ENCODE measurements around the gene FTH1. TPM values are rescaled to one million over a fixed set of nuclear protein-coding genes. Genes with fewer than 3 reads are reported as not detected.

Gene FTH1
- total and polyA plus RNA-seq, 2 of the 8 experiments (the other 6 are each of a cell fraction or from before 2014, with no cell fraction given), result 1,153 to 1,461 TPM

DNA sequence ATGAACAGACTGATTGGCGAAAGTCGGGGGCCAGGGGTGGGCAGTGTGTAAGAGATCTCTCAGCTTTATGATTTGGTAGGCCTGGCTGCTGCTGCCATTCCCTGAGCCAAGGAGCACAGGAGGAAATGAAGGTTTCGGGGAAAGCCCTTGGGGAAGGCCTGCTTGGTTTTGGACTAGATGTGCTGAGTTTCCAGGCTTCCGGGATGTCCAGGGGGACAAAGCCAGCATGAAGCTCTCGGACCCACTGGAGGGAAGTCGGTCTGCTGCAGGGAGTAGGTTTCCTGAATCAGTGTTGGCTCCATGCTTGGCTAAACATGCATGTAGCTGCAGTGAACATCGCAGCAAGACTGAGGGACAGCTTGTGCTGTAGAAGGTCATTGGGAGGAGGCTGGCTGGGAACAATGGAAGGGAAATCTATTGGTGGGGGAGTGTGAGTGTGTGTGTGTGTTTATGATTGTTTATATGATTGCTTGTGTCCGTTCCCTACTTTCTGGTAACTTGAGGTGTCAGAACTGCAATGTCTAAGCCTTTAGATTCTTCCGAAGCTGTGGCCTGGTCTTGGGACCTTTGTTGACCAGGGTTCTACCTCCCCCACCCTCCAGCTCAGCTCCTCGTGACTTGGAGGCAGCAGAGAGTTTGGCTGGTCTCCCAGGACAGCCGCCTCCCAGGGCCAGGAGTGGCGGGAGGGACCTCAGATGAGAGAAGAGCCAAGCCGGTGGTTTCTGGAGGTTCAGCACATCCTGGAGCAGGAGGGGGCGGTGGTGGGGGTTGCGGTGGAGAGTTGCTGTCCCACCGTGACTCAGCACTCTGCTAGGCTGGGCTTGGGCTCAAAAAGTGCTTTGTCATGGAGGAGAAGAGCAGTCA is 4.0 kb upstream of the FTH1 start (continued):
- TF ChIP-seq SAP30 (IDR thresholded peaks at IDR 0.05; ENCODE audit: insufficient read depth, insufficient replicate concordance, low read length) (no peak), TAF1 (IDR thresholded peaks at IDR 0.05; ENCODE audit: low read depth, low read length) (peak; percentile 86), RBBP5 (IDR thresholded peaks at IDR 0.05; ENCODE audit: borderline replicate concordance, low read depth, low read length) (no peak), RNF2 (IDR thresholded peaks at IDR 0.05; ENCODE audit: borderline replicate concordance, low read depth, low read length, missing control alignments, poor library complexity, severe bottlenecking) (no peak), EZH2 (IDR thresholded peaks at IDR 0.05; ENCODE audit: low read depth, low read length, severe bottlenecking) (no peak)

All from H1 (cell line).